GM13977 (cell line): ENCODE results near the gene PLXNB2.

Experiments
- DNase-seq: peaks from one replicate; pipeline ENCODE4 v3.0.0; 2012; ENCODE audit warnings: low spot score
- CTCF ChIP-seq: IDR thresholded peaks from 2 replicates; pipeline ENCODE4 v1.5.1; 2012; ENCODE audit warnings: mild to moderate bottlenecking, control low read depth; ENCODE audit not compliant: insufficient read depth; ENCODE audit errors: extremely low read depth, missing control alignments
- in situ Hi-C: fragments of 300-500 bp; cut with MboI; formaldehyde crosslinking; loops from one replicate; pipeline ENCODE4 v1.12.0; 2022; ENCODE audit warnings: low sequenced_read_pairs, low pct_unique_long_range_greater_than_20kb, mixed read lengths, inconsistent platforms; ENCODE audit not compliant: unreplicated experiment

The PLXNB2 gene

GRCh38 chr22:50298937-50299784, 8.3 kb downstream of the PLXNB2 start:
- DNase-seq, result no peak
- in situ Hi-C loops, result no loop called here
- no peak for TF ChIP-seq CTCF

GRCh38 chr22:50298266-50298637, 9.2 kb downstream of the PLXNB2 start:
- in situ Hi-C loops, result no loop called here
- TF ChIP-seq CTCF, result no peak
- DNase-seq, result no peak

- no peak for TF ChIP-seq CTCF
- in situ Hi-C loops, result no loop called here
- DNase-seq, result no peak
These were observed 9.8 kb downstream of the PLXNB2 start for GRCh38 chr22:50297510-50298265.

- DNase-seq, result no peak
- TF ChIP-seq CTCF, result no peak
- in situ Hi-C loops, result no loop called here
These were observed 10.6 kb downstream of the PLXNB2 start for GRCh38 chr22:50296658-50297490.

GRCh38 chr22:50294319-50294656, 13.2 kb downstream of the PLXNB2 start:
- TF ChIP-seq CTCF, result no peak
- DNase-seq, result no peak
- in situ Hi-C loops, result no loop called here

GRCh38 chr22:50293441-50294318, 13.8 kb downstream of the PLXNB2 start:
- DNase-seq, result no peak

More at GRCh38 chr22:50293441-50294318, 13.8 kb downstream of the PLXNB2 start:
- no peak for TF ChIP-seq CTCF
- in situ Hi-C loops, result no loop called here
